DND-41 (cell line): ENCODE results near the gene TTLL7.

Experiments
- CTCF ChIP-seq: IDR thresholded peaks from 2 replicates; pipeline ENCODE4 v1.5.1; 2012; ENCODE audit warnings: borderline replicate concordance, low read length, moderate library complexity, mild to moderate bottlenecking; ENCODE audit not compliant: poor library complexity, severe bottlenecking; ENCODE audit errors: extremely low read depth
- EZH2 ChIP-seq: IDR thresholded peaks from 3 replicates; pipeline ENCODE4 v1.6.1; 2012; ENCODE audit warnings: borderline replicate concordance, low read depth, mild to moderate bottlenecking, moderate library complexity, low read length, inconsistent platforms; ENCODE audit not compliant: severe bottlenecking

- TF ChIP-seq CTCF (no peak), EZH2 (no peak)
Observed at GRCh38 chr1:83839566-83840173, 159.3 kb downstream of the TTLL7 start.
